DMS 273 (cell line): ENCODE data around the gene JARID2.
"Not testable (repeated sequence)": the region's sequence is repeated elsewhere in the genome, so short reads cannot be mapped to it uniquely, and the experiment has no call there.

Experiments
- DNase-seq: peaks from one replicate; lab custom pipeline; 2025; ENCODE audit not compliant: unreplicated experiment; lab: John Stamatoyannopoulos, UW

JARID2 gene

GRCh38 chr6:15287670-15288375, 42.0 kb downstream of the JARID2 start:
- DNase-seq, result no peak

GRCh38 chr6:15288856-15289255, 43.0 kb downstream of the JARID2 start:
- DNase-seq, result no peak

- DNase-seq, result not testable (repeated sequence)
Observed at GRCh38 chr6:15289456-15289855, 43.6 kb downstream of the JARID2 start.

GRCh38 chr6:15290067-15290680, 44.3 kb downstream of the JARID2 start:
- no peak for DNase-seq

GRCh38 chr6:15290962-15291704, 45.3 kb downstream of the JARID2 start:
- no peak for DNase-seq

- no peak for DNase-seq
Observed at GRCh38 chr6:15292721-15293302, 46.9 kb downstream of the JARID2 start.

- no peak for DNase-seq
Observed at GRCh38 chr6:15293674-15294073, 47.8 kb downstream of the JARID2 start.

- DNase-seq, result no peak
Observed at GRCh38 chr6:15294504-15294903, 48.6 kb downstream of the JARID2 start.

GRCh38 chr6:15296249-15296648, 50.4 kb downstream of the JARID2 start:
- DNase-seq, result no peak

GRCh38 chr6:15296735-15297134, 50.9 kb downstream of the JARID2 start:
- no peak for DNase-seq

GRCh38 chr6:15297167-15297566, 51.3 kb downstream of the JARID2 start:
- DNase-seq, result not testable (repeated sequence)

GRCh38 chr6:15297895-15298590, 52.2 kb downstream of the JARID2 start:
- DNase-seq, result no peak

- DNase-seq, result no peak
Observed at GRCh38 chr6:15299430-15300131, 53.7 kb downstream of the JARID2 start.

- no peak for DNase-seq
Observed at GRCh38 chr6:15301179-15302006, 55.5 kb downstream of the JARID2 start.

- DNase-seq, result no peak
Observed at GRCh38 chr6:15303162-15303919, 57.5 kb downstream of the JARID2 start.

GRCh38 chr6:15303920-15304291, 58.0 kb downstream of the JARID2 start:
- no peak for DNase-seq

GRCh38 chr6:15304337-15305042, 58.6 kb downstream of the JARID2 start:
- DNase-seq, result no peak

GRCh38 chr6:15305496-15305895, 59.6 kb downstream of the JARID2 start:
- DNase-seq, result no peak
